GM12878 (cell line): ENCODE measurements around the gene TSSK2. TPM values are rescaled to one million over a fixed set of nuclear protein-coding genes. Genes with fewer than 3 reads are reported as not detected.

Source experiments
- ATAC-seq: fragments of 200-7000 bp; cut with Tn5 transposase; 3 replicates; pipeline ENCODE4 v1.9.1; 2020; ENCODE audit warnings: mild to moderate bottlenecking, moderate library complexity
- BruUV-seq: library from RNA; stranded (reverse); fragments of 400-500 nt; replicated peaks from 2 replicates; lab custom pipeline; 2021; lab: Mats Ljungman, UMichigan
- CTCF ChIA-PET: fragments of 300-600 bp; sonication (Branson Sonifier 250); formaldehyde crosslinking; extraction: SDS; loops from one replicate; lab custom pipeline; 2021; ENCODE audit warnings: inconsistent platforms; lab: Yijun Ruan, JAX
- POLR2A ChIA-PET: fragments of 350-600 bp; formaldehyde crosslinking; extraction: SDS; loops from one replicate; lab custom pipeline; 2021; ENCODE audit warnings: inconsistent platforms; lab: Charles Lee
- RAD21 ChIA-PET: fragments of 300-600 bp; sonication (Branson Sonifier 250); formaldehyde crosslinking; loops from one replicate; lab custom pipeline; 2023; ENCODE audit warnings: antibody characterized with exemption; ENCODE audit not compliant: unreplicated experiment; lab: Charles Lee
- SMC1A ChIA-PET: fragments of 300-600 bp; sonication (Branson Sonifier 250); formaldehyde crosslinking; loops from one replicate; lab custom pipeline; 2023; ENCODE audit not compliant: unreplicated experiment, uncharacterized antibody; lab: Charles Lee
- DNase-seq: peaks from one replicate; pipeline ENCODE4 v3.0.0-alpha.2; 2011; ENCODE audit warnings: low read depth, low spot score
- FAIRE-seq: peaks from 3 replicates; lab custom pipeline; 2011; peaks lifted over from hg19 to GRCh38; lab: Jason Lieb, UNC
- H2AFZ ChIP-seq: 2 replicates; pipeline ENCODE4 v1.6.0; 2011; ENCODE audit warnings: low read depth, low read length, control low read depth; ENCODE audit not compliant: control insufficient read depth
- H3K27ac ChIP-seq: 2 replicates; pipeline ENCODE4 v1.5.1; 2011; ENCODE audit warnings: control low read depth; ENCODE audit not compliant: control insufficient read depth, insufficient read depth
- H3K27me3 ChIP-seq, 2 experiments: replicated peaks in 1 of 2; 2 replicates each; pipeline versions ENCODE4 v1.6.0 to v1.6.1; 2011; ENCODE audit warnings: low read length in 1 of 2; ENCODE audit not compliant: control insufficient read depth in 2 of 2, insufficient read depth in 2 of 2
- H3K36me3 ChIP-seq, 2 experiments: 2 replicates each; pipeline ENCODE4 v1.5.1; 2011; ENCODE audit warnings: low read length in 1 of 2; ENCODE audit not compliant: control insufficient read depth in 2 of 2, insufficient read depth in 2 of 2
- H3K4me1 ChIP-seq: 2 replicates; pipeline ENCODE4 v1.6.1; 2011; ENCODE audit warnings: mild to moderate bottlenecking, low read length, moderate library complexity, mixed read lengths; ENCODE audit not compliant: control insufficient read depth, insufficient read depth
- H3K4me2 ChIP-seq: 2 replicates; pipeline ENCODE4 v1.6.0; 2011; ENCODE audit warnings: control low read depth; ENCODE audit not compliant: control insufficient read depth, insufficient read depth
- H3K4me3 ChIP-seq: fragments of 200-600 bp; sonication (generic); 2 replicates; pipeline ENCODE4 v1.5.1; 2016
- H3K79me2 ChIP-seq: 2 replicates; pipeline ENCODE4 v1.6.0; 2011; ENCODE audit warnings: low read length; ENCODE audit not compliant: control insufficient read depth, insufficient read depth
- H3K9ac ChIP-seq: 2 replicates; pipeline ENCODE4 v1.8.0; 2011; ENCODE audit warnings: low read length, control low read depth, mixed read lengths; ENCODE audit not compliant: control insufficient read depth, insufficient read depth
- H3K9me3 ChIP-seq: replicated peaks from 3 replicates; pipeline ENCODE4 v1.5.1; 2011; ENCODE audit warnings: mild to moderate bottlenecking, low read length; ENCODE audit not compliant: control insufficient read depth, insufficient read depth
- H4K20me1 ChIP-seq: 2 replicates; pipeline ENCODE4 v1.6.0; 2011; ENCODE audit not compliant: control insufficient read depth, insufficient read depth
- BCL3 ChIP-seq: IDR thresholded peaks from 2 replicates; pipeline ENCODE4 v1.6.1; 2011; ENCODE audit warnings: borderline replicate concordance, low read depth, mild to moderate bottlenecking, moderate library complexity, low read length; ENCODE audit not compliant: insufficient read depth, poor library complexity, severe bottlenecking
- CHD2 ChIP-seq: IDR thresholded peaks from 2 replicates; pipeline ENCODE4 v1.6.1; 2011; ENCODE audit warnings: low read depth, low read length, improper control_type of control experiment, borderline replicate concordance
- DPF2 ChIP-seq: fragments of 450-650 bp; IDR thresholded peaks from 2 replicates; pipeline ENCODE4 v1.6.1; 2017; ENCODE audit warnings: mild to moderate bottlenecking
- EP300 ChIP-seq, 2 experiments: fragments of 150-350 bp in 1 of 2; IDR thresholded peaks; 2 replicates each; pipeline ENCODE4 v1.6.1; 2011 to 2012; ENCODE audit warnings: low read depth in 2 of 2, low read length in 2 of 2, borderline replicate concordance in 1 of 2, improper control_type of control experiment in 1 of 2, inconsistent platforms in 1 of 2; ENCODE audit not compliant: control insufficient read depth in 1 of 2
- HDAC6 ChIP-seq: fragments of 200-600 bp; sonication (generic); IDR thresholded peaks from one replicate; pipeline ENCODE4 v1.8.0; 2017; ENCODE audit warnings: antibody characterized with exemption; ENCODE audit not compliant: unreplicated experiment
- MEF2A ChIP-seq: IDR thresholded peaks from 2 replicates; pipeline ENCODE4 v1.6.1; 2011; ENCODE audit warnings: low read depth, mild to moderate bottlenecking, low read length, moderate library complexity; ENCODE audit not compliant: insufficient read depth
- MTA3 ChIP-seq: IDR thresholded peaks from 2 replicates; pipeline ENCODE4 v1.6.1; 2012; ENCODE audit warnings: low read length, inconsistent platforms, borderline replicate concordance
- NR2C1 ChIP-seq: fragments of 450-650 bp; IDR thresholded peaks from 2 replicates; pipeline ENCODE4 v1.6.1; 2017; ENCODE audit warnings: antibody characterized with exemption, mild to moderate bottlenecking, moderate library complexity
- PKNOX1 ChIP-seq: fragments of 450-650 bp; IDR thresholded peaks from 2 replicates; pipeline ENCODE4 v1.6.1; 2016; ENCODE audit warnings: mild to moderate bottlenecking
- POLR2A ChIP-seq: IDR thresholded peaks from 2 replicates; pipeline ENCODE4 v1.6.1; 2011; ENCODE audit warnings: low read depth, mild to moderate bottlenecking, low read length
- RCOR1 ChIP-seq: conservative IDR thresholded peaks from 2 replicates; pipeline ENCODE4 v1.6.1; 2012; ENCODE audit warnings: low read depth, low read length, improper control_type of control experiment
- SMAD1 ChIP-seq: fragments of 450-650 bp; IDR thresholded peaks from 2 replicates; pipeline ENCODE4 v1.6.1; 2018; ENCODE audit warnings: mild to moderate bottlenecking, low read depth; ENCODE audit not compliant: partially characterized antibody
- SP1 ChIP-seq: IDR thresholded peaks from one replicate; pipeline ENCODE4 v1.6.1; 2011; ENCODE audit warnings: low read depth, low read length
- SUPT20H ChIP-seq: IDR thresholded peaks from 2 replicates; pipeline ENCODE4 v1.6.1; 2011; ENCODE audit warnings: low read depth, mild to moderate bottlenecking, low read length, moderate library complexity, borderline replicate concordance; ENCODE audit not compliant: control insufficient read depth
- WRNIP1 ChIP-seq: IDR thresholded peaks from 2 replicates; pipeline ENCODE4 v1.6.1; 2011; ENCODE audit warnings: low read depth, low read length, improper control_type of control experiment, borderline replicate concordance
- ZNF592 ChIP-seq: fragments of 450-650 bp; IDR thresholded peaks from 2 replicates; pipeline ENCODE4 v1.6.1; 2017; ENCODE audit warnings: mild to moderate bottlenecking, moderate library complexity
- ZSCAN29 ChIP-seq: fragments of 450-650 bp; IDR thresholded peaks from 2 replicates; pipeline ENCODE4 v1.6.1; 2017; ENCODE audit warnings: mild to moderate bottlenecking, moderate library complexity
- WGBS: methylation state at CpG from one replicate; pipeline ENCODE4 v1.1.6; 2016; ENCODE audit warnings: low lambda C conversion rate; ENCODE audit not compliant: insufficient replicate concordance, insufficient coverage; ENCODE audit errors: missing lambda C conversion rate; 5-methylcytosine and 5-hydroxymethylcytosine counted together
- in situ Hi-C: fragments of 300-500 bp; cut with MboI; formaldehyde crosslinking; loops from 9 replicates; pipeline ENCODE4 v1.14.3; 2018; ENCODE audit warnings: mixed read lengths
- intact Hi-C: fragments of 100-400 bp; cut with micrococcal nuclease; formaldehyde crosslinking; loops from one replicate; pipeline ENCODE4 v1.14.2; 2022; ENCODE audit not compliant: unreplicated experiment
- polyA plus RNA-seq, 11 experiments: library from polyadenylated mRNA; depleted of rRNA in 4 of 11; unstranded in 6 of 11; stranded (reverse) in 5 of 11; fragments of >200 nt; fragmentation: Nextera tagmentation in 4 of 11; fragmentation: Illumina TruSeq in 1 of 11; extraction: Ambion mirVana in 4 of 11; extraction: Trizol in 1 of 11; gene quantifications; 1 replicate in 1 of 11; 2 replicates in 10 of 11; pipeline versions ENCODE4 v1.2.1 to v1.2.3, GENCODE V29; 2011 to 2016; ENCODE audit warnings: inconsistent platforms in 2 of 11, missing spikeins in 2 of 11, low read depth in 1 of 11
- total RNA-seq, 4 experiments: library from RNA; depleted of rRNA in 3 of 4; stranded (reverse); fragments of >200 nt in 3 of 4; fragmentation: Illumina TruSeq in 1 of 4; extraction: Trizol in 1 of 4; gene quantifications; 2 replicates each; pipeline versions ENCODE4 v1.2.1 to v1.2.3, GENCODE V29; 2013 to 2021

TSSK2 gene
- total and polyA plus RNA-seq, 10 of the 15 experiments (the other 5 are each of a cell fraction or from before 2014, with no cell fraction given): 0.03 to 0.17 TPM; not detected in 8

GRCh38 chr22:19122143-19122751 lies 8.9 kb upstream of the TSSK2 start, which contains the start of gene DGCR2:
DGCR2 (minus strand) TSS chr22:19122412; CDS start chr22:19122206, 206 bp downstream.
- ChIA-PET CTCF (interaction anchor here (1.2 to 2.1 kb wide), 2 partner anchors 11 to 22 kb away, joined by 4 to 7 read pairs; partner anchors contain the start of gene ESS2), RAD21 (interaction anchor here (1.0 to 1.1 kb wide), 2 partner anchors 11 to 37 kb away, joined by 3 read pairs; no protein-coding TSS in a partner anchor), POLR2A (interaction anchor here (1.4 to 2.5 kb wide), 2 partner anchors 9 to 22 kb away, joined by 6 to 7 read pairs; partner anchors contain the start of gene ESS2), SMC1A (interaction anchor here (2.0 kb wide), 1 partner anchor 12 kb away, joined by 6 read pairs; no protein-coding TSS in a partner anchor)
- DNase-seq: peak; percentile 66
- Histone ChIP-seq H2AFZ (peak within 1 kb of the TSS; percentile 82), H4K20me1 (no peaks in the 10 kb centered on the region; the same call in none of the 2 replicates), H3K9me3 (no peaks in the 10 kb centered on the region), H3K27me3 (no peaks in the 10 kb centered on the region; a peak in 1 of 4 replicates), H3K36me3 (peaks cover 0 to 3% of the 10 kb centered on the region in 2 experiments; a peak in 1 of 4 replicates), H3K4me3 (peak within 1 kb of the TSS; percentile 95), H3K9ac (peak within 1 kb of the TSS; percentile 71), H3K27ac (peak within 1 kb of the TSS; percentile 67), H3K4me1 (peaks cover 24% of the 10 kb centered on the region), H3K79me2 (peaks cover 46% of the 10 kb centered on the region), H3K4me2 (peak within 1 kb of the TSS; percentile 99)
- BruUV-seq: no TSS peak
- FAIRE-seq: peak; percentile 90
- peak; percentile 97 for ATAC-seq
- 1% methylated on average over 44 of the region's 67 CpGs for WGBS
- in situ Hi-C loops (no loop called here), intact Hi-C loops (loop anchor here (1.0 kb wide), 1 partner anchor 22 kb away; the partner anchor contains the start of gene ESS2)
- TF ChIP-seq RCOR1: no peak
- TF ChIP-seq ZNF592: no peak
- TF ChIP-seq CHD2: no peak
- no peak for TF ChIP-seq BCL3
- TF ChIP-seq MTA3: no peak
- no peak for TF ChIP-seq HDAC6
- no peak for TF ChIP-seq WRNIP1
- TF ChIP-seq PKNOX1: peak; percentile 63
- no peak for TF ChIP-seq SUPT20H
- no peak for TF ChIP-seq ZSCAN29
- TF ChIP-seq EP300 (IDR thresholded peaks at IDR 0.05; ENCODE audit: borderline replicate concordance in 1 of 2, control insufficient read depth in 1 of 2, low read depth in 2 of 2, low read length in 2 of 2): no peak
- peak; percentile 62 for TF ChIP-seq SP1
- no peak for TF ChIP-seq MEF2A
- TF ChIP-seq SMAD1: no peak
- TF ChIP-seq NR2C1: 0 out of 2 replicates have a peak, but pooled peaks have one; percentile 15
- TF ChIP-seq POLR2A: peak; percentile 91
- peak; percentile 31; the same call in 1 of the 2 replicates for TF ChIP-seq DPF2
